ENCODE data around the gene MRPS17.

GRCh38 chr7:55977831-55978230 is 26.2 kb downstream of the MRPS17 start:
- TF ChIP-seq SALL2 (tag by site-specific recombination; IDR thresholded peaks at IDR 0.05; ENCODE audit: borderline replicate concordance) = no peak
- no peak for TF ChIP-seq ZNF239 (tag by site-specific recombination; IDR thresholded peaks at IDR 0.05)
- TF ChIP-seq SETDB1 (IDR thresholded peaks at IDR 0.05; ENCODE audit: insufficient read length, low read length) = no peak
- TF ChIP-seq SCRT1 (tag by site-specific recombination; IDR thresholded peaks at IDR 0.05; ENCODE audit: borderline replicate concordance) = no peak
- TF ChIP-seq REST (tag by site-specific recombination; IDR thresholded peaks at IDR 0.05) = no peak
- TF ChIP-seq YY1 (tag by site-specific recombination; IDR thresholded peaks at IDR 0.05) = no peak
- TF ChIP-seq MEIS1 (CRISPR knock-in tag; IDR thresholded peaks at IDR 0.05; ENCODE audit: borderline replicate concordance) = no peak
- no peak for TF ChIP-seq ZNF530 (tag by site-specific recombination; IDR thresholded peaks at IDR 0.05; ENCODE audit: low read depth)
- TF ChIP-seq ZNF747 (tag by site-specific recombination; IDR thresholded peaks at IDR 0.05) = no peak
- TF ChIP-seq CTCF (tag by site-specific recombination; IDR thresholded peaks at IDR 0.05) = no peak
- no peak for TF ChIP-seq ZNF202 (tag by site-specific recombination; IDR thresholded peaks at IDR 0.05; ENCODE audit: borderline replicate concordance)
- no peak for TF ChIP-seq ZBTB26 (tag by site-specific recombination; optimal IDR thresholded peaks at IDR 0.05)
- TF ChIP-seq RBAK (tag by site-specific recombination; IDR thresholded peaks at IDR 0.05) = no peak
- TF ChIP-seq TSHZ1 (tag by site-specific recombination; IDR thresholded peaks at IDR 0.05; ENCODE audit: borderline replicate concordance) = no peak
